Ecto neural progenitor cell (in vitro differentiated cells): ENCODE data around the gene RNPEPL1.

ENCODE experiments used
- DNase-seq: peaks from one replicate; pipeline ENCODE4 v3.0.0-alpha.2; 2018; ENCODE audit warnings: low spot score

Gene RNPEPL1

DNA sequence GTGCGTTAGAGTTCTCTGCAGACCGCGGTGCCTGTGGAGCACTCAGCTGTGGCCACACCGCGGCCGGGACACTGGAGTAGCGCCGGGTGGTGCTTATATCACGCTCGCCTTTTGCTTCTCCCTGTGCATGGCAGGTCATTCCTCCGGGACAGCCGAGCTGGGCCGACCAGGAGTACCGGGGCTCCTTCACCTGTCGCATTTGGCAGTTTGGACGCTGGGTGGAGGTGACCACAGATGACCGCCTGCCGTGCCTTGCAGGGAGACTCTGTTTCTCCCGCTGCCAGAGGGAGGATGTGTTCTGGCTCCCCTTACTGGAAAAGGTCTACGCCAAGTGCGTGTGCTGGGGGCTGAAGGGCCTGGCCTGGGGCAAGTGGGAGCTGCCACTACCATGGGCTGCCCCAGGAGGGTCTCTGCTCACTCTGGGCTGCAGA, 22.4 kb downstream of the RNPEPL1 start:
- DNase-seq = no peak

DNA sequence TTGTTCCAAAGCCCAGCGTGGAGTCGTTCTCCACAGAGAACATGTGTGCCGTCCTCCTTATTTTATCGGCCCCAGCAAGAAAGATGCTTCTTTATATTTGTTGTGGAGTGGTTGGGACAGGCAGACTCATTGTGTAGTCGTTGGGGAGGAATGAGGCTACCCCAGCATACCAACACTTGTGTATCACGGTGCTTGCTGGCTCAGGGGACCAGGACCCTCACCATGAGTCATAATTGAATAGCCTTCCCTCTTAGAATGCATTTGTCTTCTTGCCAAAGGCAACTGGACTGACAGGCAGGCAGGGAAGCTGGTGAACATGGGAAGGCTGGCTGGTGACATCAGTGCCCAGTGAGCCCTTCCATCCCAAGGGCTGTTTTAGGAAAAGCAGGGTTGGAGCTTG, 22.9 kb downstream of the RNPEPL1 start:
- no peak for DNase-seq

DNA sequence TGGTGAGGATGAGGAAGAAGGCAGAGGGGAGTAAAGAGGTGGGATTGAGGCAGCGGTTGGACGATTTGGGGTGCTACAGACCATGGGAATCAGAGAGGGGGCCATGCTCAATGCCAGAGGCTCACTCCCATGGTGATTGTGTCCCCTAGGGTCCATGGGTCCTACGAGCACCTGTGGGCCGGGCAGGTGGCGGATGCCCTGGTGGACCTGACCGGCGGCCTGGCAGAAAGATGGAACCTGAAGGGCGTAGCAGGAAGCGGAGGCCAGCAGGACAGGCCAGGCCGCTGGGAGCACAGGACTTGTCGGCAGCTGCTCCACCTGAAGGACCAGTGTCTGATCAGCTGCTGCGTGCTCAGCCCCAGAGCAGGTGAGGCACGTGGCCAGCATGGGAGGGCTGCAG, 23.5 kb downstream of the RNPEPL1 start:
- no peak for DNase-seq

DNA sequence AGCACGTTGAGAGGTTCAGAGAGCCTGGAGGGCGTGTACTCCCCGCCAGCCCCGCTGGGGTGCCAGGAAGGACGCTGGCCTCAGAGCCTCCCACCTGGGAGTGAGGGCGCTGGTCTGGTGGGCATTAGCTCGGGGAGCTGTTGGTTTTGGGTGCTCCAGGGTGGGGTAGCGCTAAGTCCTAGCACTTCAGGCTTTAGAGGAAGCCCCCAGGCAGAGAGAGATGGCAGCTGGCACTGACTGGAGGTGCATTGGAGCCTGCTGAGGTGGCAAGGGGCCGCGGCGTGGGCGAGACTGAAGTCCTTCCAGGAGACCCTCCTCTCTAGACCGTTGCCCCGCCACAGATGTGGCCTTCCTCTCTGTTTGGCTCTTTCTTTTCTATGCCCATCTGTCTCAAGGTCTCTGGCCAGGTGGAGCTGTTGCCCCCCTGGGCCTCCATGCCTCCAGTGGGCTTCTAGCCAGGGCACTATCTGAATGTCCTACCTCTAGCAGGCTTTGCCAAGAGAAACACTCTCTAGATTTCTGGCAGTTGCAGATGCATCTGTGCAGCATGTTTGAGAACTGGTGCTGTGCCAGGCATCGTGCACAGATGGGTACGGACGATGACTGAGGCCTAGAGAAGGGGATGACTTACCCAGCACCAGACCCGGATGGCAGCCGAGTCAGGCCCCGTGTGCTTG, 24.9 kb downstream of the RNPEPL1 start:
- no peak for DNase-seq

DNA sequence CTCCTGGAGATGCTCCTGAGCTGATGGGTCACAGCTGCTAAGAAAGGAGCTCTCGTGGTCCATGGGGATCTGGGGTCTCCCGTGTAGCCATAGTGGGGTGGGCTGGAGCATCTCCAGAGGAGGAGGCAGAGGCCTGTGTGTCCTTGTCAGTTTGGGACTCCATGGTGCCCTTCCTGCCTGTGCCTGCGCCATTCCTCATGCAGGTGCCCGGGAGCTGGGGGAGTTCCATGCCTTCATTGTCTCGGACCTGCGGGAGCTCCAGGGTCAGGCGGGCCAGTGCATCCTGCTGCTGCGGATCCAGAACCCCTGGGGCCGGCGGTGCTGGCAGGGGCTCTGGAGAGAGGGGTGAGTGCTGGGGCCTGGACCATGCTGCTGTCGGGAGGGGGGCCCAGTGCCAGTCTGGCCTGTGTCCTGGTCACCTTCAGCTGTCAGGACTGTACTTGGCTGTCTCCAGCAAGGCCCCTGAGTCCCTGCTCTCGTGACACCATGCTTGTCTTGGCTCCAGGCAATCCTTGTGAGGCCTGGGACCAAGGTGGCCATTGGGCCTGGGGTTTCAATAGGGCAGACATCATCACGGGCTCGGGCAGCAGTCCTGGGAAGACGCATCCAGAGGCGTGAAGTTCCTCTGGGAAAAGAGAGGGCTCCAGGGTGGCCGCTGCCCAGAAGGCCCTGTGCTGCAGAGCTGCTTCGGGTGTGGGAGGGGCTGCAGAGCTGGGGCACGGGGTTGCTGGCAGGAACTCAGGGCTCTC, 25.6 kb downstream of the RNPEPL1 start:
- DNase-seq = no peak

DNA sequence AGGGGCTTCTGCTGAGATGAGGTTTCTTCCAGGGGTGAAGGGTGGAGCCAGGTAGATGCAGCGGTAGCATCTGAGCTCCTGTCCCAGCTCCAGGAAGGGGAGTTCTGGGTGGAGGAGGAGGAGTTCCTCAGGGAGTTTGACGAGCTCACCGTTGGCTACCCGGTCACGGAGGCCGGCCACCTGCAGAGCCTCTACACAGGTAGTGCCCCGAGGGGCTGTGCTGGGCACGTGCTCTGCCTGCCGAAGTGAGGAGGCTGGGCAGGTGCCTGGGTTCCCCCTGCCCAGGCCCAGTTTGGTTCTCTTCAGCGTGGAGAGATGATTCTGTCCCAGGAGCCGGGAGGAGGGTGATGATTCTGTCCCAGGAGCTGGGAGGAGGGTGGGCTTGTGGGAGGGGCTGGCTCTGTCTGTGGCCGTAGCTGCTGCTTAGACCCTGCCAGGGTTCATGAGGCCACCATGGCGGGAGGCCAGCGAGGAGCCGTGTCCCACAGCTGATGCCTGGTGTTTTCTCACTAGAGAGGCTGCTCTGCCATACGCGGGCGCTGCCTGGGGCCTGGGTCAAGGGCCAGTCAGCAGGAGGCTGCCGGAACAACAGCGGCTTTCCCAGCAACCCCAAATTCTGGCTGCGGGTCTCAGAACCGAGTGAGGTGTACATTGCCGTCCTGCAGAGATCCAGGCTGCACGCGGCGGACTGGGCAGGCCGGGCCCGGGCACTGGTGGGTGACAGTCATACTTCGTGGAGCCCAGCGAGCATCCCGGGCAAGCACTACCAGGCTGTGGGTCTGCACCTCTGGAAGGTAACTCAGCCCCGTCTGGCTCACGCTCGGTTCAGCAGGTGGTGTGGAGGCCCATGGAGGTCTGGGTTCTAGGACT, 26.5 kb downstream of the RNPEPL1 start:
- no peak for DNase-seq

DNA sequence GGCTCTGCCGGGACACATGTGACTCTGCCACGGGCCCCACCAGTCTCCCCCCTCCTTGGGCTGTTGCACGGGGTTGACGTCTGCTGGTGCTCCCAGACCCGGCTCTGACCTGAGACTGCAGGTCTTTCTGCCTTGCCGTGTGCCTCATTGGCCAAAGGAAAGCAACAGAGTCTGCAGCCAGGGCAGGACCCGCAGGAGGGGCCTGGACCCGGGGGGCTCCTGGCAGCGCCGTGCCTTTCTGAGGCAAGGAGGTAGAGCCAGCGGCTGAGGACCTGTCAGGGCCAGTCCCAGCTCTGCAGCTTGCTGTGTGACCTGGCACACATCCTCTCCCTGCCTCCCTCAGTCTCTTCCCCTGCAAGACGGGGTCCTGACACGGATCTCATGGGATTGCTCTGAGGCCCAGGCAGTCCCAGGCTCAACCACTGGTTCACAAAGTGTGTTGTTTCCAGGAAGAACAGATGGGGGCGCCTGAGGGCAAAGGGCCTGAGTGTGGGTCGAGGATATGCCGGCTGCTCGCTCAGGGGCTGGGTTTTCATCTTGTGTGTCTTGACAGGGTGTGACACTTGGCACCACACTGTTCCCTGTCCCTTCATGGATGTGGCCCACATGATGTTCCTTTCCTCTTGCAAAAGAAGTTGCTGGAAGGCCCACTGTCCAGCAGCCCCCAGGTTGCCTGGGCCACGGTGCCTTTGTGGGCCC, 27.2 kb downstream of the RNPEPL1 start:
- DNase-seq = peak; percentile 72

DNA sequence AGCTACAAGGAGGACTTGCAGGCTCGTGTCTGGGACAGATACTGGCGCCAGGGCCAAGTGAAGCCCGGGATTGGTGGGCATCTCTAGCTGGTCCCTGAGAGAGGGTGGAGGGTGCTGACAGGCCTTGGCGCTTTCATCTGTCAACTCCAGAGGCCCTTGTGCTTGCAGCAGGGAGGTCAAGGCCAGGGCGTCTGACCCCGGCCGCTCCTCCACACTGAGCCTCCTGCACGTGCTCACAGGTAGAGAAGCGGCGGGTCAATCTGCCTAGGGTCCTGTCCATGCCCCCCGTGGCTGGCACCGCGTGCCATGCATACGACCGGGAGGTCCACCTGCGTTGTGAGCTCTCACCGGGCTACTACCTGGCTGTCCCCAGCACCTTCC, 27.8 kb downstream of the RNPEPL1 start:
- no peak for DNase-seq

DNA sequence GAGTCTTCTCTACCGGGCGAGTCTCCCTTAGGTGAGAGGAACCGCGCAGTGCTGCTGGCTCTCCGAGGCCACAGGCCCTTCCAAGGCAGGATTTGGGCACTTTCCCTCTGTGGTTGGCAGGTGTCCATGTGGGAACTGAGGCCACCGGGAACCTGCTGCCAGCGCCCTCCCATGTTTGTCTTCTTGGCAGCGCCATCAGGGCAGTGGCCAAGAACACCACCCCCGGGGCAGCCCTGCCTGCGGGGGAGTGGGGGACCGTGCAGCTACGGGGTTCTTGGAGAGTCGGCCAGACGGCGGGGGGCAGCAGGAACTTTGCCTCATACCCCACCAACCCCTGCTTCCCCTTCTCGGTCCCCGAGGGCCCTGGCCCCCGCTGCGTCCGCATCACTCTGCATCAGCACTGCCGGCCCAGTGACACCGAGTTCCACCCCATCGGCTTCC, 28.2 kb downstream of the RNPEPL1 start:
- no peak for DNase-seq

DNA sequence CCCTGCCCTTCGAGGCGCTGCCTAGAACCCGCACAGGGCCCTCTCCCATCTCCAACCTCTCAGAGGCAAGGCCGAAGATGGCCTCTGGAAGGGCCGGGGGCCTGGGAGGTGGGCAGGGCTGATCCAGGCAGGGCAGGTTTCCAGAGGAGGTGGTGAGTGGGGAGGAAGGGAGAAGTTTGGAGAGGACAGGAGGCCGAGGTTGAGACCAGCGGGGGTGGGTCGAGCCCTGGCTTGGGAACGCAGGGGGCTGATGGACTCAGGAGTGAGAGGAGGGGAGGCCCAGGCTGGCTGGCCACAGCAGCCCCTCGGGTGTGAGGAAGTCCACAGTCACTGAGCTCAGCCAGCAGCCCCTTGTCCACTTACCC, 28.8 kb downstream of the RNPEPL1 start:
- no peak for DNase-seq

DNA sequence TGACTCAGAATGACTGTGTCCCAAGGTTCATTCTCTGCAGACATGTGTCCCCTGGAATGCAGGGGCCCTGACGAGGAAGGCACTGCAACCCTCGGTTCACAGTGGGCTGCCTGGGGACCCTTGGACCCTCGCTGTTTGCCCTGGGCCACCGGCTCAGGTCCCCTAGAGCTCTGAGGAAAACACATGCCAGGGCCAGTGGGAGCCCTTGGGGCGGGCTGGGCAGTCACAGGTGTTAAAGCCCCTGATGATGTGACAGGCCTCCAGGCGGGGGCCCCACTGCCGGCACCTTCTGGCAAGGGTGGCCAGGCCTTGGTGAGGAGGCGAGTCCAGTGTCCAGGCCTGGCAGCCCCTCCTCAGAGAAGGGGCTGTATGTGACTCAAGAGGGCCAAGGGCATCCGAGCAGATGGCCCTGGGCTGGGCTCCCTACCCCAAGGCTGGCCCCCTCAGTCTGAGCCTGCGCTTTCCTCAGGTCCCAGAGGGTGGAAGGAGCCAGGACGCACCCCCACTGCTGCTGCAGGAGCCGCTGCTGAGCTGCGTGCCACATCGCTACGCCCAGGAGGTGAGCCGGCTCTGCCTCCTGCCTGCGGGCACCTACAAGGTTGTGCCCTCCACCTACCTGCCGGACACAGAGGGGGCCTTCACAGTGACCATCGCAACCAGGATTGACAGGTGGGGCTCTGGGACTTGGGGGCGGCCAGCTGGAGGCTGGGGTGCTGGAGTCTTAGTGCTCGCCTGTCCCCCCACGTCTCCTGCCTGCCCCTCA, 29.3 kb downstream of the RNPEPL1 start:
- DNase-seq = no peak

DNA sequence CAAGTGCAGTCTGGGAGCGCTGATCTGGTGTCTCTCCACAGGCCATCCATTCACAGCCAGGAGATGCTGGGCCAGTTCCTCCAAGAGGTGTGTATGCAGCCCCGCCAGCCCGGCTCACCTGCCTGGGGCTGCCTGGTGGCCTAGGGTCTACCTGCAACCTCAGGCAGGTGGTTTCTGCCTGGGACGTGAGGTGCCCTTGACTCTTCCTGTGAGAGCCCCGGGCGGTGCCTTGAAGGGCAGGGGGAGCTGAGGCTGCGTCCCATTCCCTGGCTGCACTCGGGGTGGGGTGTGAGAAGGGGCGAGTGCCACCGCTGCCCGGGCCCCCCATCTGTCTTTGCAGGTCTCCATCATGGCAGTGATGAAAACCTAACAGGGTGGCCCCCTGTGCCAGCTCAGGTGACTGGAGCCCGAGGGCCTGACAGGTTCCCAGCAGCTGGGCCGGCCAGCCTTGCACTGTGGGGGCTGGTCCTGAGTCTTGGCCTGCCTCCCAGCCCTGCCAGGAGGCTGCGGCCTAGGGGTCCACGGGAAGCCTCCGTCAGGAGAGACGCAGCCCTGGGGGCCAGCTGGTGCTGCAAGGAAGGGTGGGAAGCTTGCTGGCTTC, 30.1 kb downstream of the RNPEPL1 start:
- DNase-seq = no peak

DNA sequence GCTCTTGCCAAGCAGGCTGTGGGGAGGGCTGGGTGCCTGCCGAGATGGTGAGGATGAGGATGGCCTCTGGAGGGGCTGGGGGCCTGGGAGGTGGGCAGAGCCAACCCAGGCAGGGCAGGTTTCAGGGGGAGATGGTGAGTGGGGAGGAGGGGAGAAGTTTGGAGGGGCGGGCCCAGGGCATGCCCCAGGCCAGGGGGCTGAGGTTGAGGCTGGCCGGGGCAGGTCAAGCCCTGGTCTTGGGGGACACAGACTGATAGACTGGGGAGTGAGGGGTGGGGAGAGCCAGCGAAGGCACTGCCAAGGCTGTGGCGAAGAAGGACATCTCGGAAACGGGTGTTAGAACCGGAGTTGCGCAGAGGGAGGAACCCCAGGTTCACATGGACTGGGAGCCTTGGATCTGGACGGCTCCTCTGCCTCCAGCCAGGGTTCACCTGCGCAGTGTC, 30.9 kb downstream of the RNPEPL1 start:
- no peak for DNase-seq

DNA sequence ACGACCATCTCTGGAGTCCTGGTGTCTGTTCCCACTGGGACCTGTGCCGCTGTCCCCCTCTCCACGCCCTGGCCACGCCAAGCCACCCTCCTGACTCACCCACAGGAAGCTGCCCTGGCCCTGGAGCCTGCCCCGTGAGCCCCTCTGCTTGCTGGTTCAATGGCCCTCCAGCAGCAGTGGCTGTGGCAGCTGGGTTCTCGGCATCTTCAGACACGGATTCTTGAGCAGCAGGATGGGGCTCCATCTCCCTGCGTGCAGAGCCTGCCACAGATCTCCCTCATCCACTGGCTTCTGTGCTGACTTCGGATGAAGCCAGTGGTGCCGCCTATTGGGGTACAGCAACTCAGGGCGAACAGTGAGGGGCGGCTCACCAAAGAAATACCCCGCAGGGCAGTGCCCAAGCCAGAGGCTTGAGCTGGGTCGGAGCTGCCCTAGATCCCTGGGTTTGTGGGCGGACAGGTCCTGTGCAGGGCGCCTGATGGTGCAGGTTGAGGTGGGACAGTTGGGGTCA, 32.2 kb downstream of the RNPEPL1 start:
- DNase-seq = no peak

DNA sequence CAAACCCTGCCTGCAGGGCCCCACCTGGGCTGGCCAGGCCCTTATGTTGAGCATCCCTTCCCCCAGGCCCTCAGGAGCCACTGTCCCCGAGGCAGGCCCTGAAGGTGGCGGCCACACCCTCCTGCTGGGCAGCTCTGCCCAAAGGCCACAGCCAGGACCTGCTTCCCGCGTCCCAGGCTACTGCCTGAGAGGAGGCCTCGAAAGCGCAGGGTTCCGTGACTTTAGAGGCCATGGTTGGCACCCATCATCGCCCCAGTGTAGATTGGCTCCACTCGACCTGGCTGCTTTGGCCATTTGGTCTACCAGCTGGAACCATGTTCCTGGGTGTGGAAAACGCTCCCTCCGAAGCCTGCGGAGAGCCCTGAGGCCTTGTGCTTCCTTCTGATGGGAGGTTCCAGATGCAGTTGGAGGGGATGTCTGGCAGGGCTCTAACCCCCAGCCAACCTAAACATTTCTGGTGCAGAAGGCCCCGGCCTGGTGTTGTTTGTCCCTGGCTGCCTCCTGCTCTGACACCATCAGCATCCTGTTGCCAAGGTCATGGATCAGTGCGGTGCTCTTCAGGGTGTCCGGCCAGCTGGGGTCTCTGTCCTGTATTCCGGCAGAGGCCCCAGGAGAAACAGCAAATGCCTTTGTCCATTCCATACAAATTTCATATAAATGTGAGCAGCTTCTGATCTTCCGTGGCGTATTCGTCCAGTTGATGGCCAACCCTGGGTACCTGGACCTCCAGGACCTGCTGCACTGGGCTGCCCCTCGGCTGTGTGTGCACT, 33.0 kb downstream of the RNPEPL1 start:
- no peak for DNase-seq

DNA sequence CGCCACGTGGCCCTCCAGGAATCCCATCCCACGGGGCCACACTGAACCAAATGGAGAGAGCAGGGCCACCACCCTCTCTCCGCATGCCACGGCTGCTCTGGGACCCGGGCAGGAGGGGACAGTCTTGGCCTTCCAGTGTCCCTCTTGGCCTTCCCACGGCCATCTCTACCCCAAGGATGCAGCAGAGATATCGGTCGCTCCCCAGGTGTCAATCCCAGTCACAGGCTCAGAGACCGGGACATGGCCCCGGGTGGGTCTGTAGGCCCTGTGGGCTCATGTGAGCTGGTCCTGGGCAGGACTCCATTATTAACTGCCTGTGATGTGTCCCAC, 33.5 kb downstream of the RNPEPL1 start:
- no peak for DNase-seq

DNA sequence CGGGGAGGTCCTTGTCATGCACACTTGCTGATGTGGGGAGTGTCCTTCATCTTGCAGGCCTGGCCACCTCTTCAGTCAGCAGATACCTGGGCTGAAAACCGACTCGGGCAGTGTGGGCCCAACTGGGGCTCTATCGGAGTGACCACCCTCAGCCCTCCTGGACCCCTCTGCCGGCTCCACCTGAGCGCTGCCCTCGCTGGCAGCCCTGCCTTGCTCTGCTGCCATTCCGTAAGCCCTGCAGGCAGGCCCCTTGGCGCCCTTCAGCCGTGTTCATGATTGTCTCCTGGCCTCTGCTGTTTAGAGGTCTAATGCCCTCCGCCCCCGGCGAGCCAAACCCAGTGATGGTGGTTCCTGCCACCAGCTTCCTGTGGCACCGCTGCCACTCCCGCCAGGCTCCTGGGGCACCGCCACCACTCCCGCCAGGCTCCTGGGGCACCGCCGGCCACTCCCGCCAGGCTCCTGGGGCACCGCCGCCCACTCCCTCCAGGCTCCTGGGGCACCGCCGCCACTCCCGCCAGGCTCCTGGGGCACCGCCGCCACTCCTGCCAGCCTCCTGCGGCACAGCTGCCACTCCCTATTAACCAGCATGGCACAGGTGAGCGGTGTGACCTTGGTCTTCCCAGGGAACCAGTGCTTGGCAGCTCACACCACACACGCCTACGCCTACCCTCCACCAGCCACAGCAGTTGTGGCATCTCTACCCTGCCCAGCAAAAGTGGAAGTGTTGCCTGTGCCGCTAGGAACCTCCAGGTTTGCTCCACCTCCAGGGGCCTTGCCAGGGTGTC, 34.2 kb downstream of the RNPEPL1 start:
- DNase-seq = no peak

DNA sequence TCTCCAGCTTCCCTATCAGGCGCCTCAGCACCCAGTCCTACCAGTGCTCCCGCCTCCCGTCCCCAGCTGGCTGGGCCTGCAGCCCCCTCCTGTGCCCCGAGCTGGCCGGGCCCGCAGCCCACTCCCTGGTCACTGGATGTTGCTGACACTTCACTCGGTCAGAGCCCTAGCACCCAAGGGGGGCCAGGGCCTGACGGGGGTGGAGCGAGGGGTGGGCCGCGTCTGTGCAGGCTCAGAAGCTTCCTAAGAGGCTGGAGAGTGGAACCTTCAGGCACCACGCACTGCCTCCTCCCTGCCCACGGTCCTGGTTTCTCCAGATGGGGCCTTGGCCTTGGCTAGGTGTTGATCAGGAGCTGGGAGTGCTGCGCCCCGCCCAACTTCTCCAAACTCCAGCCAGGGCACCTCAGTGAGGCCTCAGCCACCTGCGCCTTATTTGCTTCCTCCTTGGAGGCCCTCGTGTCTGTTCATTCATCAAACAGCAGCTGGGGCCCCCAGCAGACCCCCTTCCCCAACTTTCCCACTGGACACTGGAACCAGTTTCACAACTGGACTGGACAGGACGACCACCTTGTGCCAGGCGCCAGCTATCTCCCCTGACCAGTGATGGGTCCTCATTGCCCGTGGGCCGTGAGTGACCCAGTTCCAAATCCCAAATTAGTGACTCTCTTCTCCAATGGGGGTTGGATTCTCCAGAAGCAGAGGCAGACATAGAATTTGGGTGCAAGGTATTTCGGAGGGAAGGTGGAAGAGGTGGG, 35.0 kb downstream of the RNPEPL1 start:
- DNase-seq = no peak

DNA sequence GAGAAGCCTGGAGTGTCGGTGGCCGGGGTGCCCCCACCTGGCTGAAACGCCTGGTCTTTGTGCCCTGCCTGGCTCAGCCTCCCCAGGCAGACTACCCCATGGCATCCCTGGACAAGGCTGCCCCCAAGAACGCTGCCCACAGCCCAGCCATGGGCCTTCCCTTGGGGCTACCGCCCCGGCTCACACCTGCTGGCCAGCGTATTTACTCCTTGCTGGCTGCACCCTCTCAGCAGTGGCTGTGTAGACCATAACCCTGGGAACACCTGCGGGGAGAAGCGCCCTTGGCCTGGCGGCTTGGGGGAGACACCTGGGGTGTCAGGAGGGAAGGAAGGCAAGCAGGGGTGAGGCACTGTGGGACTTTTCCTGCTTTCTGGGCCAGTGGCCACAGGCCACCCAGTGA, 35.6 kb downstream of the RNPEPL1 start:
- no peak for DNase-seq
